ENCODE results near the gene TPRX1.

DNA sequence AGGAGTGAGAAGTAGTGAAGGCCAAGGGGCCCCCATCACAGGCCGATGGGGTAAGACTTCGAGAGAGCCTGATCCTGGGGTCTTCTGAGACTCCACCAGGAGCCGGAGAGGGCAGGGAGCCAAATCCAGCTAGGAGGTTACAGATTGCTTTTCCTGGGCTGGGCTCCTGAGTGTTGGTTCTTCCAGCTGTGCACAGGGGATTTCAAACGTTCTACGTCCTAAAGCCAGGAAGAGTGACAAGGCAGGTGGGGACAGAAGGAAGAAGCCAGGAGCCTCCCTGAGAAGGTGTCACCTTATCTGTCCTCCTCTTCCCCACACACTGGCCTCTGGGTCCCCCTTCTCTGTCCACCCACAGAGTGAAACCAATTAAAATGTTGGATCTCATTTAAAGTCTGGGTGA is 38.6 kb upstream of the TPRX1 start:
- TF ChIP-seq CTCF (IDR thresholded peaks at IDR 0.05; ENCODE audit: low read depth, low read length, poor library complexity, severe bottlenecking) (no peak), EZH2phosphoT487 (IDR thresholded peaks at IDR 0.05; ENCODE audit: borderline replicate concordance, low read length) (no peak)

Measured in DOHH2 (cell line).